GM19025 (cell line): ENCODE measurements around the gene SNX6.
"Not testable (repeated sequence)": the region's sequence is repeated elsewhere in the genome, so short reads cannot be mapped to it uniquely, and the experiment has no call there.

Experiments used
- ATAC-seq: cut with Tn5 transposase; IDR thresholded peaks from one replicate; pipeline ENCODE4 v1.9.1; 2021; ENCODE audit warnings: mild to moderate bottlenecking, low read depth, moderate library complexity; ENCODE audit not compliant: unreplicated experiment

SNX6 gene

DNA sequence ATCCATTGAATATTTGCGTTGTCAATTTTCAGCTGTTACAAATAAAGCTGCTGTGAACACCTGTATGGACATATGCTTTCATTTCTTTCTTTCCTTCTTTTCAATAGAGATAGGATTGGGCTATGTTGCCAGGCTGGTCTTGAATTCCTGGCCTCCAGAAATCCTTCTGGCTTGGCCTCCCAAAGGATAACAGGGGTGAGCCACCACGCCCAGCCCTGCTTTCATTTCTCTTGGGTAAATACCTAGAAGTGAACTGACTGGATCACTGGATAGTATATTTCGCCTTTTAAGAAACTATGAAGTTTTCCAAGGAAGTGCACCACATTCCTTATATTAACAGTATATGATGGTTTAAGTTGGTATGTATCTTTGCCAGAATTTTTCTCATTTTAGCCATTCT is 58.2 kb downstream of the SNX6 start:
- no peak for ATAC-seq

DNA sequence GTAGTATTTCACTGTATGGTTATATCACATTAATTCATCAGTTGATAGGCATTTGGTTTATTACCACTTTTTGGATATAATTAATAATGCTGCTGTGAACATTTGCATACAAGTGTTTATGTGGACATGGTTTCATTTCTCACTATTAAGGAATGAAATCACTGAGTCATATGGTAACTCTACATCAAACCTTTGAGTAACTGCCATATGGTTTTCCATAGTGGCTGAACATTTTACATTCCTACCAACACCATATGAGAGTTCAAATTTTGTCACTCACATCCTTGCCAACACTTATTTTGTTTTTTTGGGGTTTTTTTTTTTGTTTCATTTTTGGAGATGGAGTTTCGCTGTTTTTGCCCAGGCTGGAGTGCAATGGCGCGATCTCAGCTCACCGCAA is 60.2 kb downstream of the SNX6 start:
- ATAC-seq: no peak

DNA sequence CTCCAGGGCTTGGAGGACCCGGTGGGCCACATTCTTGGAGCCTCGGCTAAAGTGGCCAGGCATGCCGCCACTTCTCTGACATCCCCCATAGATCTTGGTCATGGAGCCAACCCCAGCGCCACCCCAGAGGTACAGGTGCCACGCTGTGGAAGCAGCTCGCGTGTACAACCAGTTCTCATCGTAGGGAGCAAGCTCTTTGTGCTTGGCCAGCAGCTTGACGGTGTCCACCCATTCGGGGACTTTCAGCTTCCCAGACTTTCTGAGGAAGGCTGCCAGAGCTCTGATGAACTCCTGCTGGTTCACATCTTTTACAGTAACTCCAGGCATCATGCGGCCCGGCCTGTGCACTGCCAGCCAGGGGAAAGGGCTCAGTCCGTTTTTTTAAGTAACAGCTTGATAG is 61.1 kb downstream of the SNX6 start:
- no peak for ATAC-seq

DNA sequence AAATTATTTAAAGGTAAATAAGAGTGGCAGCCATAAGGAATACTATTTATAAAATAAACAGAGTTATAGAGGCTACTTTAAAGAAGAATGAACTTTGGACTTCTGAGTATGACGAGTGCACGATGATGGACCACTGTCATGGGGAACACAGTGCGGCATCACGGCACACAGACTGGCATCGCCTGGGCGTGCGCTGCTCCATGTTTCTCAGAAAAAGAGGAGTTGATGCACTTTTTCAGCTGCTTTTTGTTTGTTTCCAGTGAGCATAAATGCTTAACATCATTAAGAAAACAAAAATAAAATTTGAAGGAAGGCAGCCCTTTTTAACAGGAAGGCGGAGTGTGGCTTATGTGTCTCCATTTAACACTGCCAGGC is 67.2 kb downstream of the SNX6 start:
- no peak for ATAC-seq

DNA sequence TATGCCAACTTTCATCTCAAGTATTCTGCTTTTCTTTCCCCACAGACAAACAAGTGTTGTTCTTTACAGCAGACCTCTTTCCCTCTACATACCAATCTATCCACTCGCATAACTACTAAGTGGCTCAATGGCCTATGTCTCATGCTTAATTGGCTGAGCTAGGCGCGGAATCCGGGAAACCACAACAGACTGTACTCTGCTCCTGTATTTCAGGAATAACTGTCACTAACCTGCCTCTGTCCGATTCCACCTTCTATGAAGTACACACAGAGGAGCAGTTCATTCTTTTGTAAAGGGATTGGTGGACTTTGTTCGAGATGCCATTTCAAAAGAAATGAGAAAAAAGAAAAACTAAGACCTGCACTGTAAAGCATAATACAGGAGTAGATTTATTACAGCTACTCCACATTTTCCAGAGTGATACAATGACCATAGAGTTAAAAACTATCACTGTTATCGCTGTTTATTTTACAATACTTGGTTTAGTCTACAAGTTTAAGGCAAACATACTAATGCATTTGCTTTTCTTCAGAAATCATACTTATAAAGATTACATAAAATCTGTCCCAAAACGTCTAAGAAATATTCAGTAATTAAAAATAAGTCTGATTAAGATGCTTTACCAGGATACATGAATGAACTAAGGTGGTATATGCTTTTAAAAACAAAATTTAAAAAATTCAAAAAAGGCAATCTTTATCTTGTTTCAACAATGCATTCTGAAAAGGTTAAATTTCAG is 67.7 kb downstream of the SNX6 start:
- ATAC-seq: not testable (repeated sequence)

DNA sequence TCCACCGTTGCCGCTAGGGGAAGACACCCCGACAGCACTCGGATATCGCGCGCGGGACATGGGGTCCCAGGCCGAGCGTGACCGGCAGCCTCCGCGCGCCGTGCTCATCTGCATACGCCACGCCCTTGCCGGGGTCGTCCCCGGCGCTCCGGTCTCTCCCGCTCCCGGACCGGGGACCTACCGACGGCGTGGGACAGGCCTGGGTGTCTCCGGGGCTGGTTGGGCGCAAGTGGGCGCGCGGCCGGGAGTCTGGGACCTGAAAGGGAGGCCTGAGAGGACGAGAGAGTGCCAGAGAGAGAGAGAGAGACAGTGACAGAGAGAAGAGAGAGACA is 73.5 kb downstream of the SNX6 start:
- ATAC-seq: peak; percentile 39

DNA sequence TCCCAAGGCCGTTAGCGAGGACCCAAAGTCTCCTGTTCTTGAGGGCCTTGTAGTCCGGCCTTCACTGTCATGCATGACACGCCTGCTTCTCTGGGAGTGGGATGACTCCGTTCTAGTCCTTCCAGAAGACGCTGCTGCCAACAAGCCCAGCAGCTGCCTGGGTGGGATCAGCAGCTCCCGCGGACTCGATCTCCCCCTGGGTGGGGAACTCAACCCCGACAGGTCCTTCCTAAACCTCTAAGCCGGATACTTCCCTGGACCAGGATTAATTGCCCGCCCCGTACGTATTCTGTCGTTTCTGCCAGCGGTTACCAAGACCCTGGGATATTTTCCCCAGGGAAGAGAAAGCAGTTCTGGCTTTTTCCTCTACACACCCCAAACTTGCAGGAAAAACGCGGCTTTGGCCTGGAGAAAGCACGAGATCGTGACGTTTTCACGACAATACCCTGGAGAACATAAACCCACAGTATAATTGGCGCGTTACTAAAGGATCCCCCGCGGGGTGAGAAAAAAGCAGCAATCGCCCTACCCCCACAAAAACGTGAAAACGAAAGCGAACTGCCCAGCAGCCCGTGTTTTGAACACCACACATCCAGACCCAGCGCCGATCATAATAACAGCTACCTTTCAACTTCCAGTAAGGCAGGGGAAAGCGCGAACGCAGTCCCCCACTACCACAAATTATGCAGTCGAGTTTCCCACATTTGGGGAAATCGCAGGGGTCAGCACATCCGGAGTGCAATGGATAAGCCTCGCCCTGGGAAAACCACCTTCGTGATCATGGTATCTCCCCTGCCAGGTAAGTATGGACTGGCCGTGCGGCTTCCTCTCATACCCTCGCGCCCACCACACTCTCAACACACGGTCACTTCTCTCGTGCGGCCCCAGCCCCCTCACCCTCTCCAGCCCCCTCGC is 74.1 kb downstream of the SNX6 start:
- peak; percentile 71 for ATAC-seq

DNA sequence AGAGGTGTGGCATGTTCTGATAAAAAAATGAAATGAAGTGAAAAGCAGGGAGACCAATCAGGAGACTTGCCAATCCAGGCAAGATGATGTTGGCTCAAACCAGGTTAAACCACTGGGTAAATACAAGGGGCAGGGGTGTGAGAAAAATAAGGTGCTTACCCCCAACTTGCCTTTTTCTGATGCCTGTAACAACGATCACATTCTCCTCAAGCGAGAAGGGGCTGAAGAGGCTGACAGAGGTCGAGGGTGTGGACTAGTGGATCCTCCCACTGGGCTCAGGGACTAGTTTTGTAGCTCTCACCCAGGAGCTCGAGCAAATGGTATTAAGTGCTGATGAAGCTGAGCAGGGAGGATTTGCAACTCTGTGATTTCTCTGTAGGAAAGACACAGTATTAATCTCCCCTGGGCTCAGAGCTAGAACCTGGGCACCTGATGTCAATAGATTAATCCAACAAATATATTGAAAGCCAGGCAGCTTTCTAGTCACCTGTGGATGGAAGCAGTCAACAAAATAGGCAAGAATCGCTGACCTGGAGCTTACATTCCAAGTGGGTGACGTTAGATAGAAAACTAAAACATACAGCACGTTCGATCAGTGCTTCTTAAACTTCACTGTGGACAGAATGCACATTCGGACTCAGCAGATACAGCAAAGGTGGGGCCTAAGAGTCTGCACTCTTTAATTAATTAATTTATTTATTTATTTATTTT is 75.3 kb downstream of the SNX6 start:
- ATAC-seq: no peak

DNA sequence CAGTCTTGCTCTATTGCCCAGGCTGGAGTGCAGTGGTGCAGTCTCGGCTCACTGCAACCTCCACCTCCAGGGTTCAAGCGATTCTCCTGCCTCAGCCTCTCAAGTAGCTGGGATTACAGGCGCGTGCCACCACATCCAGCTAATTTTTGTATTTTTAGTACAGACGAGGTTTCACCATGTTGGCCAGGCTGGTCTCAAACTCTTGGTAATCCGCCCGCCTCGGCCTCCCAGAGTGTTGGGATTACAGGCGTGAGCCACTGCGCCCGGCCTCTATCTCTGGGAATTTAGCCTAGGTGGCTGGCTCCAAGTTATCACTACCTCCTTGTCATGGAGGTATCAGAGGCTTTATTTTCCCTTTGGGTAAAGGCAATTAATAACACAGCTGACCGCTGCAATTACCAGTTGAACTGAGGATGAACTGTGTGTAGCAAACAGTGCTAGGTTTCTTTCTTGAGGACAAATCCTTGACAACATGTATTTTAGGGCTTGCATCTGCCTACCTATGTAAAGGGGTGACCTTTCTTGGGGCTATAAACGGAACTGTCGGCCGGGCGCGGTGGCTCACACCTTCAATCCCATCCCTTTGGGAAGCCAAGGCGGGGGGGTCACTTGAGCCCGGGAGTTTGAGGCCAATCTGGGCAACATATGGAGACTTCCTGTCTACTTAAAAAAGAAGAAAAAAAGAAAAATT is 80.5 kb downstream of the SNX6 start:
- ATAC-seq: not testable (repeated sequence)

DNA sequence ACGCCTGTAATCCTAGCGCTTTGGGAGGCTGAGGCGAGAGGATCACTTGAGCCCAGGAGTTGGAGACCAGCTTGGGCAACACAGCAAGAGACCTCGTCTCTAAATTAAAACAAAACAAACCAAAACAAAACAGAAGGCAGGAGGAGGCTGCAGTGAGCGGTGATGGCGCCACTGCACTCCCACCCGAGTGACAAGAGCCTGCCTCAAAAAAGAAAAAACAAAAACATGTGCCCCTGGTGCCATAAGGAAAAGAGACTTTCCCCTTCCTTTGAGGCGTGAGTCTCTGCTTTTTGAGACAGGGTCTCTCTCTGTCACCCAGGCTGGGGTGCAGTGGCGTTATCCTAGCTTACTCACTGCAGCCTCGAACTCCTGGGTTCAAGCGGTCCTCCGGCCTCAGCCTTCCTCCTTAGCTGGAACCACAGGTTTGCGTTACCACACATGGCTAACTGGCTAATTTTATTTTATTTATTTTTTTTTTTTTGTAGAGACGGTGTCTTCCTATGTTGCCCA is 81.4 kb downstream of the SNX6 start:
- no peak for ATAC-seq

DNA sequence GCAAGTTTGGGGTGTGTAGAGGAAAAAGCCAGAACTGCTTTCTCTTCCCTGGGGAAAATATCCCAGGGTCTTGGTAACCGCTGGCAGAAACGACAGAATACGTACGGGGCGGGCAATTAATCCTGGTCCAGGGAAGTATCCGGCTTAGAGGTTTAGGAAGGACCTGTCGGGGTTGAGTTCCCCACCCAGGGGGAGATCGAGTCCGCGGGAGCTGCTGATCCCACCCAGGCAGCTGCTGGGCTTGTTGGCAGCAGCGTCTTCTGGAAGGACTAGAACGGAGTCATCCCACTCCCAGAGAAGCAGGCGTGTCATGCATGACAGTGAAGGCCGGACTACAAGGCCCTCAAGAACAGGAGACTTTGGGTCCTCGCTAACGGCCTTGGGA is 82.8 kb downstream of the SNX6 start:
- ATAC-seq: peak; percentile 29

DNA sequence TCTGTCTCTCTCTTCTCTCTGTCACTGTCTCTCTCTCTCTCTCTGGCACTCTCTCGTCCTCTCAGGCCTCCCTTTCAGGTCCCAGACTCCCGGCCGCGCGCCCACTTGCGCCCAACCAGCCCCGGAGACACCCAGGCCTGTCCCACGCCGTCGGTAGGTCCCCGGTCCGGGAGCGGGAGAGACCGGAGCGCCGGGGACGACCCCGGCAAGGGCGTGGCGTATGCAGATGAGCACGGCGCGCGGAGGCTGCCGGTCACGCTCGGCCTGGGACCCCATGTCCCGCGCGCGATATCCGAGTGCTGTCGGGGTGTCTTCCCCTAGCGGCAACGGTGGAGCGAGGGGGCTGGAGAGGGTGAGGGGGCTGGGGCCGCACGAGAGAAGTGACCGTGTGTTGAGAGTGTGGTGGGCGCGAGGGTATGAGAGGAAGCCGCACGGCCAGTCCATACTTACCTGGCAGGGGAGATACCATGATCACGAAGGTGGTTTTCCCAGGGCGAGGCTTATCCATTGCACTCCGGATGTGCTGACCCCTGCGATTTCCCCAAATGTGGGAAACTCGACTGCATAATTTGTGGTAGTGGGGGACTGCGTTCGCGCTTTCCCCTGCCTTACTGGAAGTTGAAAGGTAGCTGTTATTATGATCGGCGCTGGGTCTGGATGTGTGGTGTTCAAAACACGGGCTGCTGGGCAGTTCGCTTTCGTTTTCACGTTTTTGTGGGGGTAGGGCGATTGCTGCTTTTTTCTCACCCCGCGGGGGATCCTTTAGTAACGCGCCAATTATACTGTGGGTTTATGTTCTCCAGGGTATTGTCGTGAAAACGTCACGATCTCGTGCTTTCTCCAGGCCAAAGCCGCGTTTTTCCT is 83.4 kb downstream of the SNX6 start:
- peak; percentile 71 for ATAC-seq

DNA sequence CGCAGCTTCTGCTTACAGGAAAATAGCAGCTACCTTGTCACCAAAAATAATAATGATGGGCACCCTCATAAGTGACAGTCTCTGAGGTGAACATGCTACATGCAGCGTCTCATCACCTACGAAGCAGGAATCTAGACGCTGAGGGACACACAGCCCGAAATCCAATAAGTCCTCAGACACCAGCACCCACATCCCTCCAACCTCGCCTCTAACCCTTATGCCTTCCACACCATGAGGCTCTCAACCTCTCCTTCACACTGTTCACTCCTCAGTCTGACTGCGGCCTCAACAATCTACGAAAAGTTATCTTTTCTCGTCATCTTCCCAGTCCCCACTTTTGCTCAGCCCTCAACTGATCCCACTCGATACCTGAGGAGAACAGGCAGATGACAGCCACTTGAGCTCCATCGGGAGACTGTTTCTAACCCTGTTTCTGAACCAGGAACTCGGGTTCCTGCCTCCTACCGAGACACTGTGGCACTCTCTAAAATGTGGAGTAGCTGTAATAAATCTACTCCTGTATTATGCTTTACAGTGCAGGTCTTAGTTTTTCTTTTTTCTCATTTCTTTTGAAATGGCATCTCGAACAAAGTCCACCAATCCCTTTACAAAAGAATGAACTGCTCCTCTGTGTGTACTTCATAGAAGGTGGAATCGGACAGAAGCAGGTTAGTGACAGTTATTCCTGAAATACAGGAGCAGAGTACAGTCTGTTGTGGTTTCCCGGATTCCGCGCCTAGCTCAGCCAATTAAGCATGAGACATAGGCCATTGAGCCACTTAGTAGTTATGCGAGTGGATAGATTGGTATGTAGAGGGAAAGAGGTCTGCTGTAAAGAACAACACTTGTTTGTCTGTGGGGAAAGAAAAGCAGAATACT is 89.5 kb downstream of the SNX6 start:
- not testable (repeated sequence) for ATAC-seq

DNA sequence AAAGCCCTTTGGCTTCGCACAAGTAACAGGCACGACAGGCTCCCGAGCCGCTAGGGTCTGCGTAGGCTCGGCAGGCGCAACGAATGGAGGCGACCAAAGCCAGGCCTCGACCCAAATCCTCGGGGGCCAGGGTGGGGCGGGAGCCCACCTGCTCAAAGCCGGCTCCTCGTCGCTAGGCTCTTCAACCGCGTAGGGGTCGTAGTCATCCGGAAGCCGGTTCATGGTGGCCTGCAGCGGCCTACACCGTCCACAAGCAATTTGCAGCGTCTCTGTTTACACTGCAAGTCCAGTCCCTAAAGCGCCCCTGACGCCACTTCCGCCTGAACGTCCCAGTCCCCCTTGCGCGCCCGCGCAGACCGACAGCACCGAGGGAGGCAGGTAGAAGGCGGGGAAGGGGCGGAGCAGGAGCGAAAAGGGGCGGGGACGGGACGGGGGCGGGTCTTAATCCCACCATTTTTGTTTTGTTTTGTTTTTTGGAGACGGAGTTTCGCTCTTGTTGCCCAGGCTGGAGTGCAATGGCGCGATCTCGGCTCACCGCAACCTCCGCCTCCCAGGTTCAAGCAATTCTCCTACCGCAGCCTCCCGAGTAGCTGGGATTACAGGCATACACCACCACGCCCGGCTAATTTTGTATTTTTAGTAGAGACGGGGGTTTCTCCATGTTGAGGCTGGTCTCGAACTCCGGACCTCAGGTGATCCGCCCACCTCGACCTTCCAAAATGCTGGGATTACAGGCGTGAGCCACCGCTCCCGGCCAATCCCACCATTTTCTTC is 90.4 kb downstream of the SNX6 start, which contains the start of gene EAPP:
Gene EAPP, minus strand, starts transcription at position 295 of the 774 bp plus-strand sequence. Its CDS starts 73 bp downstream, at position 222.
- ATAC-seq: peak; percentile 100

DNA sequence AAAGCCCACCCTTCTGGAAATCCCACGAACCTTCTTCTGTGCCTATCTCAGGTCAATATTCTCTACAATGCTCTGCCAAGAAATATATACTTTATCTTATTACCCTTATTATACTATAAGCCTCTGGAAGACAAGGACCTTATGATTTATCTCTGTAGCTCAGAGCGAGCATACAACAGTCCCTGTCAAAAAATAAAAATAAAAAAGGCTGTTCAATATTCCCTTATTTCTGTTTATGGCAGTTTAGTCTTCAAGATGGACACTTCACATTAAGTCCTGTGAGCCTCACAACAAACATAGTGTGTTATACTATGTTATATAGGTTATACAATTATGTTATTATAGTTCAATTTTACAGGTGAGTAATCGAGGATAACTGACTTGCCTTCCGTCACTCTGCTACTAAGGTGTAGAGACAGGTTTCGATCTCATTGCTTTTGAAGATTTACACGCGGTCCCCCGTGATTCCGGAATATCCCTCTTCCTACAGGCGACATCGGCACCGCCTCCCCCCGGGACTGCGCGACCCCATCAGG is 91.0 kb downstream of the SNX6 start:
- ATAC-seq: no peak

DNA sequence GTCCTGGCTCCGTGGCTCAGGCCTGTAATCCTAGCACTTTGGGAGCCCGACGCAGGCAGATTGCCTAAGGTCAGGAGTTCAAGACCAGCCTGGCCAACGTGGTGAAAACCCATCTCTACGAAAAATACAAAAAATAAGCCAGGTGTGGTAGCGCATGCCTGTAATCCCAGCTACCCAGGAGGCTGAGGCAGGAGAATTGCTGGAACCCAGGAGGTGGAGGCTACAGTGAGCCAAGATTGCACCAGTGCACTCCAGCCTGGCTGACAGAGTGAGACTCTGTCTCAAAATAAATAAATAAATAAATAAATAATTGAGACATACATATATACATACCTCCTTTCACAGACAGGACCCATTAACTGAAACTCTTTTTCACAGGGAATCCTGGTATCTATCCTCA is 91.9 kb downstream of the SNX6 start:
- ATAC-seq: not testable (repeated sequence)

DNA sequence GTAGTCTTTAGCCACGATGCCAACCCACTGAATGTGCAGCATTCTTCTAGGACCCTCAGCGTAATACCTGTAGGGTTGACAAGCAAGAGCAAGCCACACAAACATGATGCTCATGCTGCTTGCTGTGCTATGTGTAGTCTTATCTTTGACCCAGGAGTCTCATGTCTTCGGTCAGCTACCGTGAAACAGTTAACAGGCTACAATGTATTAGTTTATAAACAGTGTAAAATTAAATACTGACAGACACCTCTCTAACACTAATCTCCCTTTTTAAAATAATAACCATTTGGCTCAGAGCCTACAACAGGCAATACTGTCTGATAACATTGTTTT is 92.3 kb downstream of the SNX6 start:
- ATAC-seq: no peak
